GM12878 (cell line): ENCODE data around the gene CFAP54. TPM values are rescaled to one million over a fixed set of nuclear protein-coding genes. Genes with fewer than 3 reads are reported as not detected.
A peak's percentile ranks its signal among the peaks of the same experiment; 100 is the strongest.

Experiments
- BACH1 ChIP-seq: fragments of 450-650 bp; IDR thresholded peaks from 2 replicates; pipeline ENCODE4 v1.6.1; 2017; ENCODE audit warnings: mild to moderate bottlenecking, borderline replicate concordance
- BCL11A ChIP-seq: IDR thresholded peaks from 2 replicates; pipeline ENCODE4 v1.6.1; 2011; ENCODE audit warnings: low read depth, low read length
- CBFB ChIP-seq: IDR thresholded peaks from 2 replicates; pipeline ENCODE4 v1.6.1; 2016; ENCODE audit warnings: antibody characterized with exemption, low read depth
- EP300 ChIP-seq, 2 experiments: fragments of 150-350 bp in 1 of 2; IDR thresholded peaks; 2 replicates each; pipeline ENCODE4 v1.6.1; 2011 to 2012; ENCODE audit warnings: low read depth in 2 of 2, low read length in 2 of 2, borderline replicate concordance in 1 of 2, improper control_type of control experiment in 1 of 2, inconsistent platforms in 1 of 2; ENCODE audit not compliant: control insufficient read depth in 1 of 2
- ESRRA ChIP-seq: IDR thresholded peaks from 2 replicates; pipeline ENCODE4 v1.6.1; 2012; ENCODE audit warnings: mild to moderate bottlenecking, low read length, improper control_type of control experiment
- GABPA ChIP-seq: IDR thresholded peaks from 2 replicates; pipeline ENCODE4 v1.6.1; 2014; ENCODE audit warnings: antibody characterized with exemption, low read depth, mild to moderate bottlenecking, inconsistent platforms
- HDAC6 ChIP-seq: fragments of 200-600 bp; sonication (generic); IDR thresholded peaks from one replicate; pipeline ENCODE4 v1.8.0; 2017; ENCODE audit warnings: antibody characterized with exemption; ENCODE audit not compliant: unreplicated experiment
- IKZF1 ChIP-seq: fragments of 450-650 bp; conservative IDR thresholded peaks from 2 replicates; pipeline ENCODE4 v1.6.1; 2017; ENCODE audit warnings: antibody characterized with exemption, mild to moderate bottlenecking
- MEF2B ChIP-seq: fragments of 450-650 bp; IDR thresholded peaks from 2 replicates; pipeline ENCODE4 v1.6.1; 2018; ENCODE audit warnings: mild to moderate bottlenecking, moderate library complexity; ENCODE audit not compliant: partially characterized antibody, poor library complexity, severe bottlenecking
- MYB ChIP-seq: fragments of 150-350 bp; IDR thresholded peaks from 2 replicates; pipeline ENCODE4 v1.6.1; 2014; ENCODE audit warnings: mild to moderate bottlenecking, low read depth, low read length, borderline replicate concordance
- NFYA ChIP-seq: IDR thresholded peaks from 2 replicates; pipeline ENCODE4 v1.6.1; 2011; ENCODE audit warnings: low read depth, mild to moderate bottlenecking, low read length, improper control_type of control experiment, borderline replicate concordance
- NR2F1 ChIP-seq: fragments of 450-650 bp; conservative IDR thresholded peaks from 2 replicates; pipeline ENCODE4 v1.6.1; 2017; ENCODE audit warnings: mild to moderate bottlenecking
- PAX5 ChIP-seq: IDR thresholded peaks from 2 replicates; pipeline ENCODE4 v1.6.1; 2011; ENCODE audit warnings: low read depth, low read length, borderline replicate concordance
- RBBP5 ChIP-seq: fragments of 200-600 bp; sonication (generic); conservative IDR thresholded peaks from 2 replicates; pipeline ENCODE4 v1.6.1; 2016
- SIN3A ChIP-seq: IDR thresholded peaks from 2 replicates; pipeline ENCODE4 v1.6.1; 2012; ENCODE audit warnings: low read depth, low read length, improper control_type of control experiment
- SPI1 ChIP-seq: IDR thresholded peaks from 2 replicates; pipeline ENCODE4 v1.6.1; 2011; ENCODE audit warnings: low read depth, mild to moderate bottlenecking, low read length, moderate library complexity, borderline replicate concordance; ENCODE audit not compliant: insufficient read depth
- SREBF2 ChIP-seq: IDR thresholded peaks from 2 replicates; pipeline ENCODE4 v1.6.1; 2012; ENCODE audit warnings: mild to moderate bottlenecking, low read length
- WRNIP1 ChIP-seq: IDR thresholded peaks from 2 replicates; pipeline ENCODE4 v1.6.1; 2011; ENCODE audit warnings: low read depth, low read length, improper control_type of control experiment, borderline replicate concordance
- ZBTB40 ChIP-seq: fragments of 450-650 bp; IDR thresholded peaks from 2 replicates; pipeline ENCODE4 v1.6.1; 2016; ENCODE audit warnings: mild to moderate bottlenecking, moderate library complexity, borderline replicate concordance
- ZNF384 ChIP-seq: IDR thresholded peaks from 2 replicates; pipeline ENCODE4 v1.6.1; 2012; ENCODE audit warnings: low read depth, mild to moderate bottlenecking, low read length, improper control_type of control experiment, borderline replicate concordance
- polyA plus RNA-seq, 11 experiments: library from polyadenylated mRNA; depleted of rRNA in 4 of 11; unstranded in 6 of 11; stranded (reverse) in 5 of 11; fragments of >200 nt; fragmentation: Nextera tagmentation in 4 of 11; fragmentation: Illumina TruSeq in 1 of 11; extraction: Ambion mirVana in 4 of 11; extraction: Trizol in 1 of 11; gene quantifications; 1 replicate in 1 of 11; 2 replicates in 10 of 11; pipeline versions ENCODE4 v1.2.1 to v1.2.3, GENCODE V29; 2011 to 2016; ENCODE audit warnings: inconsistent platforms in 2 of 11, missing spikeins in 2 of 11, low read depth in 1 of 11
- total RNA-seq, 4 experiments: library from RNA; depleted of rRNA in 3 of 4; stranded (reverse); fragments of >200 nt in 3 of 4; fragmentation: Illumina TruSeq in 1 of 4; extraction: Trizol in 1 of 4; gene quantifications; 2 replicates each; pipeline versions ENCODE4 v1.2.1 to v1.2.3, GENCODE V29; 2013 to 2021
- TF ChIP-seq, protein P1 (sequence below): fragments of 450-650 bp; formaldehyde crosslinking; IDR thresholded peaks from 2 replicates; pipeline ENCODE4 v1.5.0; 2022; ENCODE audit warnings: mild to moderate bottlenecking, missing genetic modification characterization
- TF ChIP-seq, protein P2 (sequence below): fragments of 450-650 bp; IDR thresholded peaks from 2 replicates; pipeline ENCODE4 v1.6.1; 2017; ENCODE audit warnings: mild to moderate bottlenecking

CFAP54 gene
- total and polyA plus RNA-seq, 10 of the 15 experiments (the other 5 are each of a cell fraction or from before 2014, with no cell fraction given) = 0.19 to 1.5 (median 0.56) TPM

GRCh38 chr12:96502477-96502876 lies 13.1 kb downstream of the CFAP54 start (continued):
- TF ChIP-seq, protein P1, sequence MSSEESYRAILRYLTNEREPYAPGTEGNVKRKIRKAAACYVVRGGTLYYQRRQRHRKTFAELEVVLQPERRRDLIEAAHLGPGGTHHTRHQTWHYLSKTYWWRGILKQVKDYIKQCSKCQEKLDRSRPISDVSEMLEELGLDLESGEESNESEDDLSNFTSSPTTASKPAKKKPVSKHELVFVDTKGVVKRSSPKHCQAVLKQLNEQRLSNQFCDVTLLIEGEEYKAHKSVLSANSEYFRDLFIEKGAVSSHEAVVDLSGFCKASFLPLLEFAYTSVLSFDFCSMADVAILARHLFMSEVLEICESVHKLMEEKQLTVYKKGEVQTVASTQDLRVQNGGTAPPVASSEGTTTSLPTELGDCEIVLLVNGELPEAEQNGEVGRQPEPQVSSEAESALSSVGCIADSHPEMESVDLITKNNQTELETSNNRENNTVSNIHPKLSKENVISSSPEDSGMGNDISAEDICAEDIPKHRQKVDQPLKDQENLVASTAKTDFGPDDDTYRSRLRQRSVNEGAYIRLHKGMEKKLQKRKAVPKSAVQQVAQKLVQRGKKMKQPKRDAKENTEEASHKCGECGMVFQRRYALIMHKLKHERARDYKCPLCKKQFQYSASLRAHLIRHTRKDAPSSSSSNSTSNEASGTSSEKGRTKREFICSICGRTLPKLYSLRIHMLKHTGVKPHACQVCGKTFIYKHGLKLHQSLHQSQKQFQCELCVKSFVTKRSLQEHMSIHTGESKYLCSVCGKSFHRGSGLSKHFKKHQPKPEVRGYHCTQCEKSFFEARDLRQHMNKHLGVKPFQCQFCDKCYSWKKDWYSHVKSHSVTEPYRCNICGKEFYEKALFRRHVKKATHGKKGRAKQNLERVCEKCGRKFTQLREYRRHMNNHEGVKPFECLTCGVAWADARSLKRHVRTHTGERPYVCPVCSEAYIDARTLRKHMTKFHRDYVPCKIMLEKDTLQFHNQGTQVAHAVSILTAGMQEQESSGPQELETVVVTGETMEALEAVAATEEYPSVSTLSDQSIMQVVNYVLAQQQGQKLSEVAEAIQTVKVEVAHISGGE (CRISPR knock-in tag) = no peak
- TF ChIP-seq BACH1 (no peak; the same call in 1 of the 2 replicates), HDAC6 (no peak), NFYA (no peak), ZNF384 (no peak), CBFB (no peak), EP300 (IDR thresholded peaks at IDR 0.05; ENCODE audit: borderline replicate concordance in 1 of 2, control insufficient read depth in 1 of 2, low read depth in 2 of 2, low read length in 2 of 2) (peak in 1 of 2 experiments; percentile 82; a peak in 2 of 4 replicates), PAX5 (peak; percentile 48; the same call in 1 of the 2 replicates), SPI1 (no peak), WRNIP1 (no peak), BCL11A (peak; percentile 46; the same call in 1 of the 2 replicates), NR2F1 (peak; percentile 51; the same call in 1 of the 2 replicates), RBBP5 (no peak), SIN3A (no peak), GABPA (no peak), ESRRA (no peak), IKZF1 (peak; percentile 87), MYB (no peak), SREBF2 (no peak), MEF2B (peak; percentile 60), ZBTB40 (no peak; the same call in 1 of the 2 replicates)
- TF ChIP-seq, protein P2, sequence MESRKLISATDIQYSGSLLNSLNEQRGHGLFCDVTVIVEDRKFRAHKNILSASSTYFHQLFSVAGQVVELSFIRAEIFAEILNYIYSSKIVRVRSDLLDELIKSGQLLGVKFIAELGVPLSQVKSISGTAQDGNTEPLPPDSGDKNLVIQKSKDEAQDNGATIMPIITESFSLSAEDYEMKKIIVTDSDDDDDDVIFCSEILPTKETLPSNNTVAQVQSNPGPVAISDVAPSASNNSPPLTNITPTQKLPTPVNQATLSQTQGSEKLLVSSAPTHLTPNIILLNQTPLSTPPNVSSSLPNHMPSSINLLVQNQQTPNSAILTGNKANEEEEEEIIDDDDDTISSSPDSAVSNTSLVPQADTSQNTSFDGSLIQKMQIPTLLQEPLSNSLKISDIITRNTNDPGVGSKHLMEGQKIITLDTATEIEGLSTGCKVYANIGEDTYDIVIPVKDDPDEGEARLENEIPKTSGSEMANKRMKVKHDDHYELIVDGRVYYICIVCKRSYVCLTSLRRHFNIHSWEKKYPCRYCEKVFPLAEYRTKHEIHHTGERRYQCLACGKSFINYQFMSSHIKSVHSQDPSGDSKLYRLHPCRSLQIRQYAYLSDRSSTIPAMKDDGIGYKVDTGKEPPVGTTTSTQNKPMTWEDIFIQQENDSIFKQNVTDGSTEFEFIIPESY = no peak
